Loucy (cell line): Measurements from ENCODE around the gene PCNX4.

Experiments used
- H2AFZ ChIP-seq: fragments of 200-600 bp; sonication (generic); 2 replicates; pipeline ENCODE4 v1.6.0; 2016; ENCODE audit warnings: antibody characterized with exemption, mild to moderate bottlenecking, low read length, moderate library complexity
- H3F3A ChIP-seq: fragments of 200-600 bp; 2 replicates; pipeline ENCODE4 v1.6.0; 2016; ENCODE audit warnings: antibody characterized with exemption, low read depth, mild to moderate bottlenecking
- H3K27me3 ChIP-seq: fragments of 200-600 bp; sonication (generic); 2 replicates; pipeline ENCODE4 v1.6.1; 2014; ENCODE audit warnings: low read length, mild to moderate bottlenecking; ENCODE audit not compliant: insufficient read depth, poor library complexity, severe bottlenecking
- H3K36me3 ChIP-seq: fragments of 200-600 bp; sonication (generic); 2 replicates; pipeline ENCODE4 v1.6.1; 2016; ENCODE audit warnings: low read length; ENCODE audit not compliant: insufficient read depth
- H3K4me1 ChIP-seq: fragments of 200-600 bp; sonication (generic); 2 replicates; pipeline ENCODE4 v1.5.1; 2014; ENCODE audit warnings: low read length, mild to moderate bottlenecking; ENCODE audit not compliant: insufficient read depth, poor library complexity, severe bottlenecking
- H3K4me2 ChIP-seq: fragments of 200-600 bp; sonication (generic); 2 replicates; pipeline ENCODE4 v1.6.0; 2014; ENCODE audit warnings: antibody characterized with exemption, low read length, low read depth, mild to moderate bottlenecking; ENCODE audit not compliant: poor library complexity, severe bottlenecking
- H3K4me3 ChIP-seq: fragments of 200-600 bp; sonication (generic); 2 replicates; pipeline ENCODE4 v1.5.1; 2014; ENCODE audit warnings: low read length, mild to moderate bottlenecking, mixed read lengths; ENCODE audit not compliant: poor library complexity, severe bottlenecking
- H3K79me2 ChIP-seq: fragments of 200-600 bp; sonication (generic); 2 replicates; pipeline ENCODE4 v1.6.1; 2014; ENCODE audit warnings: low read length; ENCODE audit not compliant: insufficient read depth
- H3K9ac ChIP-seq: fragments of 200-600 bp; sonication (generic); 2 replicates; pipeline ENCODE4 v1.6.0; 2014; ENCODE audit warnings: mild to moderate bottlenecking, low read depth, low read length, moderate library complexity; ENCODE audit not compliant: poor library complexity, severe bottlenecking
- H3K9me2 ChIP-seq: fragments of 200-600 bp; sonication (generic); replicated peaks from 2 replicates; pipeline ENCODE4 v1.6.1; 2016; ENCODE audit warnings: low read depth, low read length, mixed read lengths
- H3K9me3 ChIP-seq: fragments of 200-600 bp; sonication (generic); 2 replicates; pipeline ENCODE4 v1.6.1; 2014; ENCODE audit warnings: mild to moderate bottlenecking, antibody characterized with exemption, low read length, low read depth; ENCODE audit not compliant: insufficient read depth
- H4K20me1 ChIP-seq: fragments of 200-600 bp; sonication (generic); 2 replicates; pipeline ENCODE4 v1.6.0; 2014; ENCODE audit warnings: antibody characterized with exemption, low read length, mild to moderate bottlenecking; ENCODE audit not compliant: insufficient read depth, poor library complexity, severe bottlenecking
- EZH2phosphoT487 ChIP-seq: fragments of 200-600 bp; IDR thresholded peaks from 2 replicates; pipeline ENCODE4 v1.6.1; 2018; ENCODE audit warnings: antibody characterized with exemption, mild to moderate bottlenecking, moderate library complexity, borderline replicate concordance
- TF ChIP-seq, protein P1 (sequence below): fragments of 200-600 bp; sonication (generic); conservative IDR thresholded peaks from 2 replicates; pipeline ENCODE4 v1.5.1; 2014; ENCODE audit warnings: mild to moderate bottlenecking, antibody characterized with exemption, low read length

The PCNX4 gene

DNA sequence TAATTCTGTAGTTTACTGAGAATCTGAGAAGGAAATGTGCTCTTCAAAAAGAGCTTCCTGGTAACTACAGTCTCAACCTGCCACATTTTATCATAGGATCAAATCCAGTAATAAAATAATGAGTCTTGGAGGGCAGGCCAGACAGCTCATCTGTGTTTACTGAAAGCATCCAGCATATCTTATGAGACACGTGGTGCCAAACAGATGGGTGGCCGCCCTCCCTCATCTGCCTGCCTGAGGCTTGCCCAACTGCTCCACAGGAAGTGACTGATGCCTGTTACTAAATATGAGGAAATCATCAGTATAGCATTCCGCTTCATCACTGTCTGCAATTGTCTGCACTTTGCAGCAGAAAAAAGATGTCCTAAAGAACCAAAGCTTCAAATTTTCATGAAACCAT is 60.0 kb downstream of the PCNX4 start:
- no peaks in the 10 kb centered on the region for H4K20me1 ChIP-seq
- peak overlapping the region; percentile 42 for H3K4me3 ChIP-seq
- peaks cover 28% of the 10 kb centered on the region for H3K79me2 ChIP-seq
- H3K9ac ChIP-seq = peak overlapping the region; percentile 61
- no peaks in the 10 kb centered on the region for H3K9me2 ChIP-seq
- peaks cover 39% of the 10 kb centered on the region for H3K4me1 ChIP-seq
- no peaks in the 10 kb centered on the region for H3K27me3 ChIP-seq
- TF ChIP-seq EZH2phosphoT487 = no peak
- TF ChIP-seq, protein P1, sequence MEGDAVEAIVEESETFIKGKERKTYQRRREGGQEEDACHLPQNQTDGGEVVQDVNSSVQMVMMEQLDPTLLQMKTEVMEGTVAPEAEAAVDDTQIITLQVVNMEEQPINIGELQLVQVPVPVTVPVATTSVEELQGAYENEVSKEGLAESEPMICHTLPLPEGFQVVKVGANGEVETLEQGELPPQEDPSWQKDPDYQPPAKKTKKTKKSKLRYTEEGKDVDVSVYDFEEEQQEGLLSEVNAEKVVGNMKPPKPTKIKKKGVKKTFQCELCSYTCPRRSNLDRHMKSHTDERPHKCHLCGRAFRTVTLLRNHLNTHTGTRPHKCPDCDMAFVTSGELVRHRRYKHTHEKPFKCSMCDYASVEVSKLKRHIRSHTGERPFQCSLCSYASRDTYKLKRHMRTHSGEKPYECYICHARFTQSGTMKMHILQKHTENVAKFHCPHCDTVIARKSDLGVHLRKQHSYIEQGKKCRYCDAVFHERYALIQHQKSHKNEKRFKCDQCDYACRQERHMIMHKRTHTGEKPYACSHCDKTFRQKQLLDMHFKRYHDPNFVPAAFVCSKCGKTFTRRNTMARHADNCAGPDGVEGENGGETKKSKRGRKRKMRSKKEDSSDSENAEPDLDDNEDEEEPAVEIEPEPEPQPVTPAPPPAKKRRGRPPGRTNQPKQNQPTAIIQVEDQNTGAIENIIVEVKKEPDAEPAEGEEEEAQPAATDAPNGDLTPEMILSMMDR = no peak
- 0 out of 2 replicates have a peak, but pooled peaks cover 7% of the 10 kb centered on the region for H3F3A ChIP-seq
- H2AFZ ChIP-seq = no peak overlapping the region
- peaks cover 31% of the 10 kb centered on the region; the same call in 1 of the 2 replicates for H3K36me3 ChIP-seq
- H3K9me3 ChIP-seq = no peaks in the 10 kb centered on the region
- H3K4me2 ChIP-seq = peak overlapping the region; percentile 66

DNA sequence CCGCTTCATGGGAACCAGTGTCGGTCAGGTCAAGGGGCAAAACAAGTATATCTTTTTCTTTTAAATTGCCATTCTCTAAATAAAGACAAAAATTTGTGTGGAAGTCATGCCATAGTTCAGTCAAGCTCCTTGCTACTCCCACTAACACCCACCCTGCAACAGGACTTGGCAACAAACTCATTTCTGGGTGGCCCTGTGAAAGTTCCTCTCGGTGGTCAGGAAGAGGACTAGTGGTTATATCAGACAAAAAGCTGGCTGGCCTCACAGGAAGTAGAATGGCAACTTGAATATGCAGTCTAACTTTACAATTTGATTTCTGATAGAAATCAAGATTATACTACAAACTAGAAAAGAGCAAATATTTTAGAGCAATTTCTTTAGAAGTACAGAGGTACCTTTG is 62.3 kb downstream of the PCNX4 start:
- H3K27me3 ChIP-seq = no peaks in the 10 kb centered on the region
- H3K4me3 ChIP-seq = peak overlapping the region; percentile 39
- peak overlapping the region; percentile 42 for H3K9ac ChIP-seq
- no peaks in the 10 kb centered on the region for H3K9me2 ChIP-seq
- peaks cover 20% of the 10 kb centered on the region; the same call in 1 of the 2 replicates for H3K36me3 ChIP-seq
- H3F3A ChIP-seq = 0 out of 2 replicates have a peak, but pooled peaks cover 7% of the 10 kb centered on the region
- H3K9me3 ChIP-seq = no peaks in the 10 kb centered on the region
- no peak overlapping the region for H2AFZ ChIP-seq
- H3K79me2 ChIP-seq = peaks cover 51% of the 10 kb centered on the region
- peak overlapping the region; percentile 67 for H3K4me2 ChIP-seq
- peaks cover 59% of the 10 kb centered on the region for H3K4me1 ChIP-seq
- peaks cover 10% of the 10 kb centered on the region for H4K20me1 ChIP-seq
- TF ChIP-seq, protein P1 = no peak
- no peak for TF ChIP-seq EZH2phosphoT487

DNA sequence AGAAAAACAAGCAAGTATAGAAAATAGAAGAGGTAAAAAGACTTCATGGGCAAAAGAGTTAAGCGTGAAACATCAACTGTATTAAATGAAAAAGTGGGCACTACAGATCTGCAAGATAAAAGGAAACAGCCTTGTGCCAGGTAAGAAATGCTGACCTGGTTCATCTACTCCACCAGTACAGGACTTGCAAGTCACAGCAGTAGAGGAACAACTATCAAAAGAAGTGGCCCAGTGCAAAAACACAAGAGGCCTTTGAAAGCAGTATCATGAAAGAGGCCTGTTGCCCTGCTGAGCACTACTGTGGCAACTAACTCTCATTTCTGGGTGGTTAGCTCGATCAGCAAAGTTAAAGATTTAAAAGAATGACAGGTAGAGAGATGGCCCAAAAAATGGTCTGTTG is 62.9 kb downstream of the PCNX4 start:
- Histone ChIP-seq H3K27me3 (no peaks in the 10 kb centered on the region), H2AFZ (no peak overlapping the region), H3K79me2 (peaks cover 58% of the 10 kb centered on the region), H3K9me3 (no peaks in the 10 kb centered on the region), H4K20me1 (peaks cover 10% of the 10 kb centered on the region), H3K4me3 (peak overlapping the region; percentile 39), H3F3A (0 out of 2 replicates have a peak, but pooled peaks cover 7% of the 10 kb centered on the region), H3K4me1 (peaks cover 66% of the 10 kb centered on the region), H3K9me2 (no peaks in the 10 kb centered on the region), H3K4me2 (peak overlapping the region; percentile 67), H3K9ac (peak overlapping the region; percentile 42), H3K36me3 (peaks cover 13% of the 10 kb centered on the region; the same call in 1 of the 2 replicates)
- TF ChIP-seq, protein P1 = no peak
- TF ChIP-seq EZH2phosphoT487 = no peak
